GM06990 (cell line): ENCODE data around the gene PRKN.

Experiments used
- DNase-seq: peaks from one replicate; pipeline ENCODE4 v3.0.0-alpha.2; 2011; ENCODE audit not compliant: insufficient read length; ENCODE audit errors: extremely low read depth
- H3K27me3 ChIP-seq: replicated peaks from 2 replicates; pipeline ENCODE4 v1.6.0; 2011; ENCODE audit warnings: low read length; ENCODE audit not compliant: control insufficient read depth, insufficient read depth
- H3K36me3 ChIP-seq: 2 replicates; pipeline ENCODE4 v1.5.1; 2011; ENCODE audit warnings: low read length; ENCODE audit not compliant: control insufficient read depth, insufficient read depth
- H3K4me3 ChIP-seq: replicated peaks from 2 replicates; pipeline ENCODE4 v1.5.1; 2011; ENCODE audit warnings: low read depth, mild to moderate bottlenecking, control low read depth, low read length
- TF ChIP-seq, protein P1 (sequence below): IDR thresholded peaks from 2 replicates; pipeline ENCODE4 v1.5.1; 2011; ENCODE audit warnings: low read length, control low read depth, mild to moderate bottlenecking, inconsistent platforms; ENCODE audit not compliant: insufficient read depth, poor library complexity, severe bottlenecking

Gene PRKN

DNA sequence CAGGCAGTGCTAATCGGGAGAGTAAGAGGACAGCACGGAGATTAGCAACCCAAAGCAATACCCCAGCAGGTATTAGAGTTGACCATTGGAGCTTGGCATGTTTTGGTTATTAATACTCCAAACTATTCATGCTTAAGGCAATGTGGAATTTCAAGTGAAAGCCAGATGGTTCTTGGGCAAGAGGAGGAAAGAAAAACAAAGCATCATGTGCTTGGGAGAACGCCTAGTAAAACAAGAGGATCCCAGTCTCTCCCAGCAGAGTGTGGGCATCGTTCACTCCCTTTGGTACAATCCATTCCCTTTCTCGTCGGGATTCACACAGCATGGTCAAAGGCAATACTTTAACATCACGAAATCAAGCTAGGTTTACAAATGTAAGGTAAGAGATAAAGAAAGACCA, 349.8 kb downstream of the PRKN start:
- Histone ChIP-seq H3K4me3 (no peak overlapping the region), H3K36me3 (no peaks in the 10 kb centered on the region), H3K27me3 (no peaks in the 10 kb centered on the region)
- TF ChIP-seq, protein P1, sequence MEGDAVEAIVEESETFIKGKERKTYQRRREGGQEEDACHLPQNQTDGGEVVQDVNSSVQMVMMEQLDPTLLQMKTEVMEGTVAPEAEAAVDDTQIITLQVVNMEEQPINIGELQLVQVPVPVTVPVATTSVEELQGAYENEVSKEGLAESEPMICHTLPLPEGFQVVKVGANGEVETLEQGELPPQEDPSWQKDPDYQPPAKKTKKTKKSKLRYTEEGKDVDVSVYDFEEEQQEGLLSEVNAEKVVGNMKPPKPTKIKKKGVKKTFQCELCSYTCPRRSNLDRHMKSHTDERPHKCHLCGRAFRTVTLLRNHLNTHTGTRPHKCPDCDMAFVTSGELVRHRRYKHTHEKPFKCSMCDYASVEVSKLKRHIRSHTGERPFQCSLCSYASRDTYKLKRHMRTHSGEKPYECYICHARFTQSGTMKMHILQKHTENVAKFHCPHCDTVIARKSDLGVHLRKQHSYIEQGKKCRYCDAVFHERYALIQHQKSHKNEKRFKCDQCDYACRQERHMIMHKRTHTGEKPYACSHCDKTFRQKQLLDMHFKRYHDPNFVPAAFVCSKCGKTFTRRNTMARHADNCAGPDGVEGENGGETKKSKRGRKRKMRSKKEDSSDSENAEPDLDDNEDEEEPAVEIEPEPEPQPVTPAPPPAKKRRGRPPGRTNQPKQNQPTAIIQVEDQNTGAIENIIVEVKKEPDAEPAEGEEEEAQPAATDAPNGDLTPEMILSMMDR = no peak
- DNase-seq = no peak

DNA sequence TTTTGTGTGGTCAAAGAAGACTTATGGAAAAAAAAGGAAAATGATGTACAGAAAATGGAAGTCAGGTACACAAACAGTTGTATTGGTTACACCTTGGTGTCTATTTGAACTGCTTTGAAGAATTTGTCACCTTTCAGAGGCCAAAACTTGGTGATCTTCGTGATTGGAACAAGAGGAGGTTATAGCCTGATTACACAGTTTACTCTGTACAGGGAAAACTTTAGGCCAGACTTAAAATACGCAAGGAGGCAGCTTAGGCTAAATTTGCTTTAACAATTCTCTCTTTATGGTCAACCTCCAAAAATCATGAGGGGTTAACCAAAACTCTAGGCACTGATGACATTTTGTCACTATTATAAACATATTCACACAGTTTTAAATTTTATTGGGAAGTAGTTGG, 353.7 kb downstream of the PRKN start:
- no peaks in the 10 kb centered on the region for H3K27me3 ChIP-seq
- no peak for DNase-seq
- no peak overlapping the region for H3K4me3 ChIP-seq
- no peaks in the 10 kb centered on the region for H3K36me3 ChIP-seq
- TF ChIP-seq, protein P1 = no peak

DNA sequence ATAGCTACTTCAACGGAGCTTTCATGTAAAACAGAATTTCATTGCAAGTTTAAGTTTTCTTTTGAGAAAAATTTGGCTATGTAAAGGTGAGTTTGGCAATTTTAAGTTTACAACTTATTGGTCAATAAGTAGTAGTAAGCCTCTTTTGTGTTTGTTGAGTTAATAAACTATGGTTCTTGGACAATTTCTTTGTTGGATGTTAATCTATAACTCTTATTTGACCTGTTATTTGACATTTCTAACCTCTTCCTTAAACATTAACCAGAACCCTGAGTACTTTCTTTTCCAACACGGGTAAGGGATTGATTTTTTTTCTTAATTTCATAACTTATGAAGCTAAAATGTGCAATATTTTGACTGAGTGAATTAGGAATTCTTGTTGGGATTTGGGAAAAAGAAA, 354.4 kb downstream of the PRKN start:
- H3K27me3 ChIP-seq = no peaks in the 10 kb centered on the region
- no peaks in the 10 kb centered on the region for H3K36me3 ChIP-seq
- DNase-seq = no peak
- H3K4me3 ChIP-seq = no peak overlapping the region
- TF ChIP-seq, protein P1 = no peak

DNA sequence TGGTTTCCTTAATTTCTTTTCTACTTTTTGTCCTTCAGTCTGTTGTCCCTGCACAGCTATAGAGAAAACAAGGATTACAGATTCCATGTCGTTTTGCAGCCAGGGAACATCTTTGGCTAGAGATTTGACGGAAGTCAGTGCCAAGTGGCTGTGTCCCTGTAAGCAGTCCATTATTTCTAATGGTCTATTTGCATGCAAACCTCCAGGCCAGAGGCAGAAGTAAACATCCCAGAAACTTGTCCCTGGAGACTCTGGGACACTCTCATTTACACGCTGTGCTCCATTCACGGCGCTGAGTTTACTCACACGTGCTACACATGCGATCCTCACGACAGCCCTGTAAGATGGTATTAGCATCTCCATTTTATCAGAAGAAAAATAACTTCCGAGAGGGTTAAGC, 355.5 kb downstream of the PRKN start:
- Histone ChIP-seq H3K4me3 (no peak overlapping the region), H3K36me3 (no peaks in the 10 kb centered on the region), H3K27me3 (no peaks in the 10 kb centered on the region)
- TF ChIP-seq, protein P1 = no peak
- DNase-seq = no peak

DNA sequence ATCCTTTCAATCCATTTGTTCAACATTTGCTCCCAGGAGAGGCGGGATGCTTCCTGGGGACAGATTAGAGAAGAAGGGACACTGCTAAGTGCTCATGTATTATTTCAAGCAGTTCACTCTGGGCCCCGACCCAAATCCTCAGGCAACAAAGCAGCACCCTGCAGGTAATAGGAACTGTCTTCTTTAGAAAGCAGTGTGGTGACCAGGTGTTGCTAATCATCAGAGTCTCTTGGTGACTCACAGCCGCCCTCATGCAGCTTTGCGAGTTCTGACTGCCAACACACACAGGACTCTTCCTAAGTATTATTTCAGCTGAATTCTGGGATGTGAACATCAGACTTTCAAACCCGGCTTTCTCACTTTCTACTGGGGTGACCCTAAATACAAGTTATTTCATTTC, 356.4 kb downstream of the PRKN start:
- Histone ChIP-seq H3K4me3 (no peak overlapping the region), H3K27me3 (no peaks in the 10 kb centered on the region), H3K36me3 (no peaks in the 10 kb centered on the region)
- DNase-seq = no peak
- TF ChIP-seq, protein P1 = no peak

DNA sequence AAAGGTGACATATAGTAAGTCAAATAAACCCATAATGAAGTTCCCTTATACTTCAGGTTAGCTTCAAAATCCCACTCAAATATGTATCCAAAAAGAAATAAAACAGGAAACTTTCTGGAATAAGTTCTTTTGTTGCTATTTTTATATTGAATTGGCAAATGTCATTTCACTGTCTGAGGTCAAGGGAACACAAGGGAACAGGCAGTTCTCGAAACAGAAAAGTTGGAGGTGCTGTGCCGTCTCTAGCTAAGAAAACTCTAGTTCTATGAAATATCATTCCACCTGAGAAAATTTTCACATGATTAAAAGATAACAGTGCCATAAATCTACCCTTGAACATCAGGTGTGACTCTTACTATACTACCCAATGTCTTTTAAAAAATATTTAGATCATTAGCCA, 358.5 kb downstream of the PRKN start:
- TF ChIP-seq, protein P1 = no peak
- Histone ChIP-seq H3K36me3 (no peaks in the 10 kb centered on the region), H3K27me3 (no peaks in the 10 kb centered on the region), H3K4me3 (no peak overlapping the region)
- DNase-seq = no peak
